RWPE2 (cell line): Measurements from ENCODE around the gene MXD1.

ENCODE experiments used
- ATAC-seq: fragments of 200-7000 bp; cut with Tn5 transposase; 3 replicates; pipeline ENCODE4 v1.9.1; 2021; ENCODE audit warnings: low read depth
- DNase-seq: peaks from one replicate; pipeline ENCODE4 v3.0.0-alpha.2; 2020; ENCODE audit warnings: low spot score
- H3K27ac ChIP-seq: fragments of 450-650 bp; 2 replicates; pipeline ENCODE4 v1.5.1; 2017; ENCODE audit warnings: mild to moderate bottlenecking; ENCODE audit not compliant: poor library complexity, severe bottlenecking
- H3K27me3 ChIP-seq: fragments of 250-450 bp; sonication (Bioruptor Pico); 2 replicates; pipeline ENCODE4 v1.5.1; 2021; ENCODE audit warnings: mild to moderate bottlenecking, moderate library complexity; ENCODE audit not compliant: insufficient read depth, poor library complexity, severe bottlenecking
- H3K36me3 ChIP-seq: fragments of 250-450 bp; sonication (Bioruptor Pico); 2 replicates; pipeline ENCODE4 v1.5.1; 2020; ENCODE audit warnings: low read depth, mild to moderate bottlenecking, moderate library complexity
- H3K4me1 ChIP-seq: fragments of 250-450 bp; sonication (Bioruptor Pico); 2 replicates; pipeline ENCODE4 v1.5.1; 2021; ENCODE audit warnings: mild to moderate bottlenecking, moderate library complexity; ENCODE audit not compliant: insufficient read depth, poor library complexity, severe bottlenecking
- H3K4me3 ChIP-seq: fragments of 250-450 bp; sonication (Bioruptor Pico); 2 replicates; pipeline ENCODE4 v1.5.1; 2021; ENCODE audit warnings: mild to moderate bottlenecking, moderate library complexity; ENCODE audit not compliant: severe bottlenecking
- H3K9me3 ChIP-seq: fragments of 250-450 bp; sonication (Bioruptor Pico); 2 replicates; pipeline ENCODE4 v1.5.1; 2021; ENCODE audit warnings: mild to moderate bottlenecking, moderate library complexity; ENCODE audit not compliant: severe bottlenecking
- CTCF ChIP-seq: fragments of 450-650 bp; IDR thresholded peaks from one replicate; pipeline ENCODE4 v1.5.1; 2017; ENCODE audit warnings: mild to moderate bottlenecking, moderate library complexity; ENCODE audit not compliant: poor library complexity, severe bottlenecking

The MXD1 gene

GRCh38 chr2:69964353-69964841, 49.5 kb downstream of the MXD1 start:
- no peak for TF ChIP-seq CTCF
- Histone ChIP-seq H3K36me3 (no peaks in the 10 kb centered on the region), H3K27ac (no peak overlapping the region), H3K4me1 (no peaks in the 10 kb centered on the region), H3K9me3 (no peaks in the 10 kb centered on the region), H3K27me3 (no peaks in the 10 kb centered on the region), H3K4me3 (no peak overlapping the region)
- DNase-seq (no peak), ATAC-seq (no peak)

- no peaks in the 10 kb centered on the region for H3K27me3 ChIP-seq
- no peak for ATAC-seq
- H3K4me1 ChIP-seq: no peaks in the 10 kb centered on the region
- H3K27ac ChIP-seq: no peak overlapping the region
- H3K9me3 ChIP-seq: no peaks in the 10 kb centered on the region
- TF ChIP-seq CTCF: no peak
- H3K36me3 ChIP-seq: no peaks in the 10 kb centered on the region
- H3K4me3 ChIP-seq: no peak overlapping the region
- DNase-seq: no peak
Observed at GRCh38 chr2:69965756-69966445, 51.0 kb downstream of the MXD1 start.

DNA sequence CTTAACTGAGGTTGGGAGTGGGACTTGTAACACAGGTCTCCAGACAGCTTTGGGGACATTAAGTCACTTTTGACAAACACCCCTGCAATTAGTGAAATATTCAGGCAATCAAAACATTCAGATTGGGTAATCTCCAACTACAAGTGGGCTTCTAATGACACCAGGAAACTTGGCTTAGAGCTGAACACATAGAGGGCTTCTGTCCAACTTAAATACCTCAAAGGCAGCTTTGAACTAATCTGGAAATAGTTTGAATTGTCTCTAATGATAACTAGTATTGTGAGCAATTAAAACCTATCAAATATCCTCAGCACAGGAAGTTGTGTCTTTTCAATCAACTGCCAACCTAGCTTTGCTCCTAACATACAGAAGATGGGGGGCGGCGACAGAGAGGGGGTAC, 51.6 kb downstream of the MXD1 start:
- TF ChIP-seq CTCF: no peak
- H3K36me3 ChIP-seq: no peaks in the 10 kb centered on the region
- no peaks in the 10 kb centered on the region for H3K27me3 ChIP-seq
- H3K9me3 ChIP-seq: no peaks in the 10 kb centered on the region
- ATAC-seq (no peak), DNase-seq (no peak)
- H3K27ac ChIP-seq: no peak overlapping the region
- no peaks in the 10 kb centered on the region for H3K4me1 ChIP-seq
- H3K4me3 ChIP-seq: no peak overlapping the region

GRCh38 chr2:69968609-69969008, 53.7 kb downstream of the MXD1 start:
- Histone ChIP-seq H3K27me3 (no peaks in the 10 kb centered on the region), H3K4me3 (no peak overlapping the region), H3K27ac (no peak overlapping the region), H3K9me3 (no peaks in the 10 kb centered on the region), H3K36me3 (no peaks in the 10 kb centered on the region), H3K4me1 (no peaks in the 10 kb centered on the region)
- no peak for TF ChIP-seq CTCF
- ATAC-seq (no peak), DNase-seq (no peak)

DNA sequence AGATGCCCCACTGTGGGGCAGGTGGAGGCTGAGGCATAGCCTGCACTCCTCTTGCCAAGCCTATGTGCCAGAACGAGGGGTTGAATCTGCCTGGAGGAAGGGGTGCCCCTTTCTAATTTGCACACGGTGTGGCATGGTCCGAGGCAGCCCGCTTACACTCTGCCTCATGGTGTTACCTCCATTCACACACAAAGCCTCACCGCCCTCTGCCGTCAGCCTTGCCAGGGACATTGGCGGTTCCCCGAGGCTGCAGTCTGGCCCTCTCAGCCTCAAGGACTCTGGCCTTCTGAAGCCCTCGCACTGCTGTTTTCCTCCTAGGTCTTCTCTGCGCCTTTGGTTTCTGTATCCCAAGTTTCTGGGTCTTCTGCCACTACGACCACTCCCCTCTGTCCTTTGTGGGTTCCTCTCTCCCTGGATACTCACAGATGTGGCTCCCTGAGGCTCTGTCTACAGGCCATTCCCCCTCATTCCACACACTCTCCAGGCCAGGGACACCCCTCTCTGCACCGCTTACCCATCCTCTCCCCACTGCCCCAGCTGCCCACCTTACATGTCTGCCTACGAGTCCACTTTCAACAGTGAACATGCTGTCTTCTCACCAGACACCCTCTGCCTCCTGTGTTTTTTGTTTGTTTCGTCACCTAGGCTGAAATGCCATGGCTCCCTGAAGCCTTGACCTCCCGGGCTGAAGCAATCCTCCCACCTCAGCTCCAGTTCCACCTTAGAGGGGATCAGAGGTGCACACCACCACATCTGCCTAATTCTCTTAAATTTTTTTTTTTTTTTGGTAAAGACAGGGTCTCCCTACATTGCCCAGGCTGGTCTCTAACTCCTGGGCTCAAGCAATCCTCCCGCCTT, 54.4 kb downstream of the MXD1 start:
- no peaks in the 10 kb centered on the region for H3K36me3 ChIP-seq
- TF ChIP-seq CTCF: no peak
- H3K4me1 ChIP-seq: no peaks in the 10 kb centered on the region
- H3K4me3 ChIP-seq: no peak overlapping the region
- ATAC-seq: no peak
- no peak for DNase-seq
- H3K27ac ChIP-seq: no peak overlapping the region
- H3K9me3 ChIP-seq: no peaks in the 10 kb centered on the region
- H3K27me3 ChIP-seq: no peaks in the 10 kb centered on the region
